HCEC 1CT (cell line): ENCODE measurements around the gene SELENOT.

Source experiments
- DNase-seq: peaks from one replicate; pipeline ENCODE4 v3.0.0-alpha.2; 2017

The SELENOT gene, protein sequence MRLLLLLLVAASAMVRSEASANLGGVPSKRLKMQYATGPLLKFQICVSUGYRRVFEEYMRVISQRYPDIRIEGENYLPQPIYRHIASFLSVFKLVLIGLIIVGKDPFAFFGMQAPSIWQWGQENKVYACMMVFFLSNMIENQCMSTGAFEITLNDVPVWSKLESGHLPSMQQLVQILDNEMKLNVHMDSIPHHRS

DNA sequence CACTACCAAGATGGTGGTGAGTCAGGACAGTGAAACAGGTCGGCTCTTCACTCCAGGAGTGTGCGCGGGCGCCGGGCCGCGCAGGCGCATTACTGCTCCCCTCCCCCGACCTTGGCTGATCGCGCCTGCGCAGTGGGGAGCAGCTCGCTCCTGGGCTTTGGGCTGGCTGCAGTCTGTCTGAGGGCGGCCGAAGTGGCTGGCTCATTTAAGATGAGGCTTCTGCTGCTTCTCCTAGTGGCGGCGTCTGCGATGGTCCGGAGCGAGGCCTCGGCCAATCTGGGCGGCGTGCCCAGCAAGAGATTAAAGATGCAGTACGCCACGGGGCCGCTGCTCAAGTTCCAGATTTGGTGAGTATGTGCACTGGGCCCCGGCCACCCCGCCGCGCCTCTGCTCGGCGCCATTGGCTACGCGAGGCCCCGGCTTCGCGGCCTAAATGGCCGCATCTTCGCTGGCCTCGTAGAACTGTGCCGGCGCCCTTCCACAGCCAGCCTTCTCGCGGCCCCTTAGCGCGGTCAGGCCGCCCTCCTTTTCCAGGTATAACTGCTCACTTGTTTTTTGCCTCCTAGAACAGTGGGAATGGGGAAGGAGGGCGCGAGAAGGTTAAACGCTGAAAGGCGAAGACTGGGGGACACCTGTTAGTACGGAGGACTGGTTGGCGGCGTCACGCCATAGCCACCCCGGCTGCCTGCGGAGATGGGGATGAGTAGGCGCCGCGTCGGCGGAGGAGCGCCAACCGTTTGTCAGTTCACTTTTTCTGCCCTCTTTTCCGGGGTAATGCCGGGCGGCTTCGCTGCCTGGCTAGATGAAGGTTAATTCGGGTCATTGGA, at the start of gene SELENOT:
SELENOT (plus strand) TSS at position 169 of the 827 bp plus-strand sequence; CDS start at position 211, 42 bp downstream.
- peak; percentile 92 for DNase-seq

DNA sequence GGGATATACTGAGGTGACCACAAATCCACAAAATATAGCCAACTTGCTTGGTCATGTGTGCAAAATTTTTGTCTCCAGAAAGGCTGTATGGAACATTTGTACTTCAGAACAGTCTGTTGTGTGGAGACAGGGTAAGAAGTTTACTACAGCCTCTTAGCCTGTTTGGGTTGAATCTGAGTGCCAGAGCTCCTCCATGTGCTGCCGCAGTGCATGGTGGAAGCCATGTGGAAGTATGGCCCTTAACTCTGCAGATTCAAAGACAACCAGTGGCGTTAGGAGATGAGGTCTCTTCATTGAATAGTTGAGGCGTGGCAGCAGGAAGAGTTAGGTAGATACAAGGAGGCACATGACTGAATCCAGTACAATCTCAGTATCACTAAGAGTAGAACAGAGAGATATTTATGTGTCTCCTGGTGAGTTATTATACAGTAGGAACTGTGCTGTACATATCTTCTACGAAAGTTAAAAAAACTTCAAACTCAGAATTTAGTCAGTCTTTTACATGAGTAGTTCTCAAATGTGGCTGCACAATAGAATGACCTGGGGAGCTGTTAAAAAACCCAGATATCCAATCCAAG, 47.2 kb upstream of the SELENOT start:
- DNase-seq = no peak

DNA sequence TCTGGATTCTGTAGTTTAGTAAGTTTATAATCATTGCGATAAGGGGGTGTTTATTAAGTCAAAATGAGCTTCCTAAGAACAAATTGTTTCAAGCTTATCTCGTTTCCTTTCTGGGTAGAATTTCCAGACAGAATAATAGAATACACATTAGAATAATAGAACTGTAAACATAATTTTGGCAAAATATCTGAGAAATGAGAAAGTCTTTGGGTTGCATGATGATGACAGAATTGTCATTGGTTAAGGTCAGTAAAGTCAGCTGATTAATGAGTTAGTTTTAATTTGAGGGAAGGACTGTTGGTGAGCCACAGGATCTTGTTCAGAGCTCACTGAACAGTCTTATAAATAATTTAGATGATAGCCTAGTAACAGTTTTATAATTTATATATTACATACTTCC, 46.3 kb upstream of the SELENOT start:
- no peak for DNase-seq

DNA sequence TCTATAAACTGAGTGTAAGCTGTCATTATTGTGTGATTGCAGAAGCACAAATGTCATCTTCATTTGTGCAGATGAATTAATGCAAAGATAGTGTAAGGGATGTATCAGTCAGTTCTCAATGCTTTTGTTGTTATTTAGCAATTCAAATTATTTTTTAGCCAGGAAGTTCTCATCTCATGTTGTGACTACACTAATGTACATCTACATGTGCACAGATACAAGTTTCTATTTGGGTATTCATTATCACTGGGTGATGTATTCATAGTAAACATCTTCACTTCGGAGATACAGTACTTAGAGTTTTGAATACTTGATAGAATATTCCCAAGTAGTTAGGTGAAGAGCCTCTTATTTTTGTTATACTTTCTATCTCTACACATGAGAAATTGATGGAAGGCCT, 45.4 kb upstream of the SELENOT start:
- DNase-seq = no peak

DNA sequence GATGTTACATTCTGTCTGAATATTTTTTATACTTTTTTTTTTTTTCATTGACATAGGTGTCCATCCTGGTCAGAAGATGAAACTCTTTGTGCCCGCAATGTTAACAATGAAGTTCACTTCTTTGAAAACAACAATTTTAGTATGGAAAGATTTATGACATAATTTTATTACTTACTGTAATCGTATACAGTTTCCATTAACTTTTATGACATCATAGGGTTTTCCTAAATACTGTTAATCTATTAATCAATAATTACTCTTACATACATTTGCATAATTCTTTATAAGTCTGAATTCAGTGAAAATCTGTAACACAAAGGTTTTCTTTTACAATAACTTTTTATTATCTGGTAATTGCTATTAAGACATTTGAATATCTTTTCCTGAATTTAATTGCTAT, 38.9 kb upstream of the SELENOT start:
- DNase-seq = no peak

- no peak for DNase-seq
Measured at GRCh38 chr3:150567328-150567727, 35.8 kb upstream of the SELENOT start.

DNA sequence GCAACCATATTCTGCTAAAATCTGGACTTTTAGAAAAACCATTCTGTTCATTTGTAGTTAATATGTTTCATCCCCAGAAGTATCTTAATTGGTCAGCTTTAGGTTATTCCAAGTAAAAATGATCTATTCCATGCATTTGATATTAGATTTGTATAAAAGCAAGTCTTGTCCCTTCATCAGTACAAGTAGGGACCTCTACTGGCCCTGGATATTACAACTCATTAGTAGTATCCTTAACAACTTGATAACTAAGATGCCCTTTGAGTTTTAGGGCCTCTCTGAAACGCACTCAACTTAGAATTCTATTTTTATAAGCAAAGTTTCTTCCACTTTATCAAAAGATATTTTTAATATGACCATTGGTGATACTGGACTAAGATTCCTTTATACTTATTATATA, 25.3 kb upstream of the SELENOT start:
- DNase-seq = peak; percentile 5

GRCh38 chr3:150581174-150581573, 21.9 kb upstream of the SELENOT start:
- DNase-seq = no peak

DNA sequence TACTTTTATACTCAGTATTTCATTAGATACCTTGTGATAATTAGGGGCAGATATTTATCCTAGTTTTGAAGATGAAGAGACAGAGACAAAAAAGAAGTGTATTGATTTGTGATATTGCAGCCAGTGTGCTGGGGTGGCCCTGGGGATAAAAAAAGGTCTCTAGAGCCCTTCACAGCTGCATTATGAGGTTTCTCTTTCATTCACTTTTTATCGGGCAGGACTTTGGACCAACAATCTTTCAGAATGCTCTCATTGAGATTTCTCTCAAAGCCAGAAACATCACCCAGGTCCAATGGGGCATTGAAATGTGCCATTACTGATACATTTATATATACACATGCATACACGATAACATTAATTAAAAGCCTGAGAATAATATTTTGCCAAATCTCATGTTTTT, 20.5 kb upstream of the SELENOT start:
- DNase-seq = no peak

GRCh38 chr3:150583028-150583427, 20.1 kb upstream of the SELENOT start:
- no peak for DNase-seq

GRCh38 chr3:150588027-150588830, 14.9 kb upstream of the SELENOT start:
- no peak for DNase-seq

- DNase-seq = no peak
Measured at GRCh38 chr3:150589759-150590158, 13.4 kb upstream of the SELENOT start.

- no peak for DNase-seq
Measured at GRCh38 chr3:150594150-150594549, 9.0 kb upstream of the SELENOT start.

GRCh38 chr3:150597646-150598045, 5.5 kb upstream of the SELENOT start:
- no peak for DNase-seq

DNA sequence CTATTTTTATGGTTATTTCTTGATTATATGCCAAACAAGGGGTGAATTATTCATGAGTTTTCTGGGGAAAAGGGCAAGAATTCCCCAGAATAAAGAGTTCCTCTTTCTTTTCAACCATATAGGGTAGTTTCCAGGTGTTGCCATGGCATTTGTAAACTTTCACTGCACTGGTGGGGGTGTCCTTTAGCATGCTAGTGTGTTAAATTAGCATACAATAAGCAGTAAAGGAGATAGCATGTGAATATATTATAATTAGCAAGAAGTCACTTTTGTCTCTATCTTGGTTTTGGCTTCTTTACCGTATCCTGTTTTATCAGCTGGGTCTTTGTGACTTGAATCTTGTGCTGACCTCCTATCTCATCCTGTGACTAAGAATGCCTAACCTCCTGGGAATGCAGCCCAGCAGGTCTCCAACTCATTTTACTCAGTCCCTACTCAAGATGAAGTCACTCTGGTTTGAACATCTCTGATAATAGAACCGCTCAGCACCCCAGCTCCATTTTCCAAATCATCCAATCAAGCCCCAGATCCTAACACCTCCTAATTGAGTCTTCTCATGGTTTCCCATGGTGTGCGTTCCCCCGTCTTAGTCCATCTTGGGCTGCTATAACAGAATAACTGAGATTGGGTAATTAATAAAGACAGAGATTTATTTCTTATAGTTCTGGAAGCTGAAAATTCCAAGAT, 3.4 kb upstream of the SELENOT start:
- peak; percentile 77 for DNase-seq

DNA sequence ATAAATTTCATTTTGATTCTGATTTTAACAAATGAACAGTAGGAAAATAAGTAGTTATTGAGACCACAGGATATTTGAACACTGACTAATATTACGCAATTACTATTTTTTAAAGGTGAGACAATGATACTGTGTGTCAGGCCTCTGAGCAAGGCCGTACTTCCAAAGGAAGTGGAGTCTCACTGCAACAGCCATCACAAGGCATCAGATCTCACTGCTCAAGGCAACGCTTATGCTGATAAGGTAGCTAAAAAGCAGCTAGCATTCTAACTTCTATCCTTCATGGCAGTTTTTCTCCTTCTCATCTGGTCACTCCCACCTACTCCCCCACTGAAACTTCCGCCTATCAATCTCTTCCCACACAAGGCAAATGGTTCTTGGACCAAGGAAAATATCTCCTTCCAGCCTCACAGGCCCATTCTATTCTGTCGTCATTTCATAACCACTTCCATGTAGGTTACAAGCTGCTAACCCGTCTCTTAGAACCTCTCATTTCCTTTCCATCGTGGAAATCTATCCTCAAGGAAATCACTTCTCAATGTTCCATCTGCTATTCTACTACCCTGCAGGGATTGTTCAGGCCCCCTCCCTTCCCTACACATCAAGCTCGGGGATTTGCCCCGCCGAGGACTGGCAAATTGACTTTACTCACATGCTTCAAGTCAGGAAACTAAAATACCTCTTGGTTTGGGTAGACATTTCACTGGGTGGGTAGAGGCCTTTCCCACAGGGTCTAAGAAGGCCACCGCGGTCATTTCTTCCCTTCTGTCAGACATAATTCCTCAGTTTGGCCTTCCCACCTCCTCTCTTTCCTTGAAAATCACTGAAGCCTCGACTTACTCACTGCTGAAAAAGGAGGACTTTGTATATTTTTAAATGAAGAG, 2.2 kb upstream of the SELENOT start:
- DNase-seq = peak; percentile 43

GRCh38 chr3:150602426-150603152, 532 bp upstream of the SELENOT start:
- DNase-seq = no peak

- no peak for DNase-seq
Measured at GRCh38 chr3:150603980-150604319, 829 bp downstream of the SELENOT start.

- no peak for DNase-seq
Measured at GRCh38 chr3:150605998-150606641, 3.0 kb downstream of the SELENOT start.

GRCh38 chr3:150607267-150608065, 4.3 kb downstream of the SELENOT start:
- DNase-seq = no peak
